HG02884 (cell line): Measurements from ENCODE around the gene ZEB1.
"Not testable (repeated sequence)": the region's sequence is repeated elsewhere in the genome, so short reads cannot be mapped to it uniquely, and the experiment has no call there.

ENCODE experiments used
- ATAC-seq: cut with Tn5 transposase; IDR thresholded peaks from one replicate; pipeline ENCODE4 v1.9.1; 2021; ENCODE audit warnings: mild to moderate bottlenecking, moderate library complexity; ENCODE audit not compliant: unreplicated experiment

The ZEB1 gene

GRCh38 chr10:31317652-31318381, 1.2 kb upstream of the ZEB1 start:
- no peak for ATAC-seq

- peak; percentile 71 for ATAC-seq
These were observed 598 bp upstream of the ZEB1 start for GRCh38 chr10:31318382-31318853.

- ATAC-seq, result peak; percentile 16
These were observed 860 bp downstream of the ZEB1 start for GRCh38 chr10:31319602-31320549.

GRCh38 chr10:31320550-31321211, 1.7 kb downstream of the ZEB1 start:
- ATAC-seq, result peak; percentile 24

GRCh38 chr10:31321396-31321941, 2.5 kb downstream of the ZEB1 start:
- ATAC-seq, result no peak

- ATAC-seq, result no peak
These were observed 3.6 kb downstream of the ZEB1 start for GRCh38 chr10:31322647-31323046.

- no peak for ATAC-seq
These were observed 21.3 kb downstream of the ZEB1 start for GRCh38 chr10:31340343-31340742.

- no peak for ATAC-seq
These were observed 22.5 kb downstream of the ZEB1 start for GRCh38 chr10:31341552-31341951.

- ATAC-seq, result no peak
These were observed 24.0 kb downstream of the ZEB1 start for GRCh38 chr10:31343009-31343408.

- no peak for ATAC-seq
These were observed 24.5 kb downstream of the ZEB1 start for GRCh38 chr10:31343551-31343950.

GRCh38 chr10:31345886-31346285, 26.9 kb downstream of the ZEB1 start:
- no peak for ATAC-seq

GRCh38 chr10:31346953-31347352, 27.9 kb downstream of the ZEB1 start:
- no peak for ATAC-seq

- ATAC-seq, result no peak
These were observed 28.7 kb downstream of the ZEB1 start for GRCh38 chr10:31347705-31348104.

GRCh38 chr10:31350891-31351290, 31.9 kb downstream of the ZEB1 start:
- no peak for ATAC-seq

GRCh38 chr10:31352436-31353226, 33.6 kb downstream of the ZEB1 start:
- no peak for ATAC-seq

- ATAC-seq, result peak; percentile 95
These were observed 34.6 kb downstream of the ZEB1 start for GRCh38 chr10:31353574-31353973.

- no peak for ATAC-seq
These were observed 39.8 kb downstream of the ZEB1 start for GRCh38 chr10:31358688-31359330.

GRCh38 chr10:31359979-31360378, 41.0 kb downstream of the ZEB1 start:
- ATAC-seq, result no peak

- not testable (repeated sequence) for ATAC-seq
These were observed 42.5 kb downstream of the ZEB1 start for GRCh38 chr10:31361475-31361874.
